ENCODE measurements around the gene YKT6.

GRCh38 chr7:44153948-44154335 lies 46.8 kb upstream of the YKT6 start:
- TF ChIP-seq POLR2AphosphoS5 (IDR thresholded peaks at IDR 0.05; ENCODE audit: insufficient read depth, low read depth, low read length) = no peak
- TF ChIP-seq EZH2 (IDR thresholded peaks at IDR 0.05; ENCODE audit: borderline replicate concordance, low read depth, low read length, severe bottlenecking) = no peak
- TF ChIP-seq JUN (IDR thresholded peaks at IDR 0.05; ENCODE audit: borderline replicate concordance, insufficient read depth, insufficient read length, low read depth) = no peak

Data from endothelial cell of umbilical vein (primary cell).